BLaER1 (cell line): ENCODE data around the gene PKN2.

ENCODE experiments used
- H3K27ac ChIP-seq: shearing (Covaris generic); formaldehyde crosslinking; 2 replicates; pipeline ENCODE4 v1.8.1; 2022
- H3K27me3 ChIP-seq: shearing (Covaris generic); formaldehyde crosslinking; 2 replicates; pipeline ENCODE4 v1.8.1; 2022
- H3K36me3 ChIP-seq: shearing (Covaris generic); formaldehyde crosslinking; 2 replicates; pipeline ENCODE4 v1.8.1; 2022
- H3K4me1 ChIP-seq: shearing (Covaris generic); formaldehyde crosslinking; 2 replicates; pipeline ENCODE4 v1.8.1; 2022
- H3K4me2 ChIP-seq: shearing (Covaris generic); formaldehyde crosslinking; 2 replicates; pipeline ENCODE4 v1.8.1; 2022
- H3K4me3 ChIP-seq: shearing (Covaris generic); formaldehyde crosslinking; 2 replicates; pipeline ENCODE4 v1.8.1; 2022
- H3K9ac ChIP-seq: shearing (Covaris generic); formaldehyde crosslinking; 2 replicates; pipeline ENCODE4 v1.8.1; 2022
- H3K9me3 ChIP-seq: shearing (Covaris generic); formaldehyde crosslinking; 2 replicates; pipeline ENCODE4 v1.8.1; 2022
- H4K20me1 ChIP-seq: shearing (Covaris generic); formaldehyde crosslinking; 2 replicates; pipeline ENCODE4 v1.8.1; 2022
- Cebpa-rat ChIP-seq: shearing (Covaris generic); IDR thresholded peaks from 2 replicates; pipeline ENCODE4 v1.8.1; 2022

The PKN2 gene

GRCh38 chr1:88650676-88651418 lies 33.2 kb upstream of the PKN2 start:
- Histone ChIP-seq H3K9ac (no peak overlapping the region), H3K36me3 (no peaks in the 10 kb centered on the region), H3K27me3 (no peaks in the 10 kb centered on the region), H3K27ac (no peak overlapping the region), H3K4me1 (no peaks in the 10 kb centered on the region), H4K20me1 (no peaks in the 10 kb centered on the region), H3K9me3 (no peaks in the 10 kb centered on the region), H3K4me2 (no peak overlapping the region), H3K4me3 (no peak overlapping the region)
- TF ChIP-seq Cebpa-rat: no peak

GRCh38 chr1:88655140-88655539 lies 28.9 kb upstream of the PKN2 start:
- no peak overlapping the region for H3K27ac ChIP-seq
- no peaks in the 10 kb centered on the region for H3K36me3 ChIP-seq
- H3K9me3 ChIP-seq: no peaks in the 10 kb centered on the region
- no peaks in the 10 kb centered on the region for H4K20me1 ChIP-seq
- H3K4me3 ChIP-seq: no peak overlapping the region
- H3K4me1 ChIP-seq: no peaks in the 10 kb centered on the region
- no peak overlapping the region for H3K4me2 ChIP-seq
- no peaks in the 10 kb centered on the region for H3K27me3 ChIP-seq
- H3K9ac ChIP-seq: no peak overlapping the region
- TF ChIP-seq Cebpa-rat: no peak

- no peaks in the 10 kb centered on the region for H3K27me3 ChIP-seq
- no peaks in the 10 kb centered on the region for H4K20me1 ChIP-seq
- TF ChIP-seq Cebpa-rat: no peak
- no peak overlapping the region for H3K4me3 ChIP-seq
- no peaks in the 10 kb centered on the region for H3K4me1 ChIP-seq
- H3K36me3 ChIP-seq: no peaks in the 10 kb centered on the region
- H3K9me3 ChIP-seq: no peaks in the 10 kb centered on the region
- no peak overlapping the region for H3K27ac ChIP-seq
- H3K4me2 ChIP-seq: no peak overlapping the region
- no peak overlapping the region for H3K9ac ChIP-seq
These were observed 28.3 kb upstream of the PKN2 start for GRCh38 chr1:88655685-88656299.

- Histone ChIP-seq H3K4me1 (peaks cover 6% of the 10 kb centered on the region; the same call in 1 of the 2 replicates), H4K20me1 (no peaks in the 10 kb centered on the region), H3K36me3 (no peaks in the 10 kb centered on the region), H3K4me3 (no peak overlapping the region), H3K9me3 (no peaks in the 10 kb centered on the region), H3K27ac (no peak overlapping the region), H3K4me2 (no peak overlapping the region), H3K27me3 (no peaks in the 10 kb centered on the region), H3K9ac (no peak overlapping the region)
- TF ChIP-seq Cebpa-rat: no peak
These were observed 25.7 kb upstream of the PKN2 start for GRCh38 chr1:88658419-88658818.

GRCh38 chr1:88659552-88659951 lies 24.5 kb upstream of the PKN2 start:
- Histone ChIP-seq H3K4me3 (no peak overlapping the region), H3K27me3 (no peaks in the 10 kb centered on the region), H3K4me2 (no peak overlapping the region), H3K4me1 (peaks cover 6% of the 10 kb centered on the region; the same call in 1 of the 2 replicates), H3K27ac (no peak overlapping the region), H3K9ac (no peak overlapping the region), H4K20me1 (no peaks in the 10 kb centered on the region), H3K9me3 (no peaks in the 10 kb centered on the region), H3K36me3 (no peaks in the 10 kb centered on the region)
- no peak for TF ChIP-seq Cebpa-rat

GRCh38 chr1:88661188-88661587 lies 22.9 kb upstream of the PKN2 start:
- Histone ChIP-seq H3K4me1 (peaks cover 6% of the 10 kb centered on the region; the same call in 1 of the 2 replicates), H3K4me3 (no peak overlapping the region), H3K36me3 (no peaks in the 10 kb centered on the region), H3K27ac (no peak overlapping the region), H3K27me3 (no peaks in the 10 kb centered on the region), H3K4me2 (no peak overlapping the region), H3K9ac (no peak overlapping the region), H3K9me3 (no peaks in the 10 kb centered on the region), H4K20me1 (no peaks in the 10 kb centered on the region)
- no peak for TF ChIP-seq Cebpa-rat

GRCh38 chr1:88661951-88662699 lies 21.9 kb upstream of the PKN2 start:
- Histone ChIP-seq H3K36me3 (no peaks in the 10 kb centered on the region), H3K4me1 (peaks cover 6% of the 10 kb centered on the region; the same call in 1 of the 2 replicates), H3K4me3 (no peak overlapping the region), H3K4me2 (no peak overlapping the region), H4K20me1 (no peaks in the 10 kb centered on the region), H3K27me3 (no peaks in the 10 kb centered on the region), H3K27ac (no peak overlapping the region), H3K9ac (no peak overlapping the region), H3K9me3 (no peaks in the 10 kb centered on the region)
- no peak for TF ChIP-seq Cebpa-rat

- H3K9ac ChIP-seq: no peak overlapping the region
- H3K9me3 ChIP-seq: no peaks in the 10 kb centered on the region
- H3K27me3 ChIP-seq: no peaks in the 10 kb centered on the region
- peaks cover 6% of the 10 kb centered on the region; the same call in 1 of the 2 replicates for H3K4me1 ChIP-seq
- H3K36me3 ChIP-seq: no peaks in the 10 kb centered on the region
- H3K4me3 ChIP-seq: no peak overlapping the region
- no peak overlapping the region for H3K27ac ChIP-seq
- TF ChIP-seq Cebpa-rat: no peak
- H3K4me2 ChIP-seq: no peak overlapping the region
- H4K20me1 ChIP-seq: no peaks in the 10 kb centered on the region
These were observed 21.4 kb upstream of the PKN2 start for GRCh38 chr1:88662723-88663122.

GRCh38 chr1:88668405-88668804 lies 15.7 kb upstream of the PKN2 start:
- Histone ChIP-seq H3K4me1 (no peaks in the 10 kb centered on the region), H3K9ac (no peak overlapping the region), H3K27ac (no peak overlapping the region), H3K9me3 (no peaks in the 10 kb centered on the region), H3K27me3 (no peaks in the 10 kb centered on the region), H3K4me3 (no peak overlapping the region), H3K36me3 (no peaks in the 10 kb centered on the region), H4K20me1 (no peaks in the 10 kb centered on the region), H3K4me2 (no peak overlapping the region)
- TF ChIP-seq Cebpa-rat: no peak

- Histone ChIP-seq H3K36me3 (no peaks in the 10 kb centered on the region), H3K27ac (no peak overlapping the region), H3K27me3 (no peaks in the 10 kb centered on the region), H3K4me2 (no peak overlapping the region), H3K9me3 (no peaks in the 10 kb centered on the region), H3K4me3 (no peak overlapping the region), H3K4me1 (no peaks in the 10 kb centered on the region), H3K9ac (no peak overlapping the region), H4K20me1 (no peaks in the 10 kb centered on the region)
- no peak for TF ChIP-seq Cebpa-rat
These were observed 13.6 kb upstream of the PKN2 start for GRCh38 chr1:88670462-88670861.
